IPS-20b (cell line): ENCODE measurements around the gene WFDC13.

Experiments used
- H3K27ac ChIP-seq: one replicate; pipeline ENCODE4 v1.5.1; 2013; ENCODE audit warnings: low read length
- H3K27me3 ChIP-seq: 2 replicates; pipeline ENCODE4 v1.6.1; 2013; ENCODE audit warnings: mild to moderate bottlenecking, low read length, inconsistent platforms; ENCODE audit not compliant: insufficient read depth
- H3K36me3 ChIP-seq: 2 replicates; pipeline ENCODE4 v1.6.1; 2013; ENCODE audit warnings: low read depth, mild to moderate bottlenecking, inconsistent platforms, low read length, moderate library complexity; ENCODE audit not compliant: insufficient read depth
- H3K4me1 ChIP-seq: 2 replicates; pipeline ENCODE4 v1.6.1; 2013; ENCODE audit warnings: mild to moderate bottlenecking, control low read depth, inconsistent platforms, low read length, moderate library complexity; ENCODE audit not compliant: insufficient read depth
- H3K4me3 ChIP-seq: 2 replicates; pipeline ENCODE4 v1.5.1; 2013; ENCODE audit warnings: mild to moderate bottlenecking, low read length, inconsistent platforms
- H3K9ac ChIP-seq: 2 replicates; pipeline ENCODE4 v1.6.1; 2013; ENCODE audit warnings: low read depth, mild to moderate bottlenecking, inconsistent platforms, low read length, moderate library complexity
- H3K9me3 ChIP-seq: 2 replicates; pipeline ENCODE4 v1.6.1; 2013; ENCODE audit warnings: mild to moderate bottlenecking, low read depth, low read length, inconsistent platforms; ENCODE audit not compliant: insufficient read depth

The WFDC13 gene

DNA sequence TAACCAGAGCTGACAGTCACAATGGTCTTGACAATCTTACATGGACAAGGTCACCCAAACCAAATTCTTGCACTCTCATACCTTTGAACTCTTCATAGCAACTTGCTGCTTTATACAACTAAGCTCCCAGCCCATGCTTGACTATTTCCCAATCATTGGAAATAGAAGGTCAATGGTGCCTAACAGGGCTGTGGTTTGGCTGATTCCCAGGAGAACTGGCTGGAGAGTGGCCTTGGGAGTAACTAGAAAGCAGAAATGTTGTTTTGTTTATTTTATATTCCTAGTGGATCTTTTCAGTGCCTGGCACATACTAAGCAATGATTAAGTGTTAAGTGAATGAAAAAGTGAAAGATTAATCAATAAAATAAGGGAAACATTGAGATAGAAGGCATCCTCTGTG is 23.3 kb downstream of the WFDC13 start:
- H3K4me1 ChIP-seq, result no peaks in the 10 kb centered on the region
- no peak overlapping the region for H3K4me3 ChIP-seq
- H3K36me3 ChIP-seq, result no peaks in the 10 kb centered on the region
- no peak overlapping the region for H3K9ac ChIP-seq
- no peak overlapping the region for H3K27ac ChIP-seq
- no peaks in the 10 kb centered on the region for H3K27me3 ChIP-seq
- no peaks in the 10 kb centered on the region for H3K9me3 ChIP-seq

DNA sequence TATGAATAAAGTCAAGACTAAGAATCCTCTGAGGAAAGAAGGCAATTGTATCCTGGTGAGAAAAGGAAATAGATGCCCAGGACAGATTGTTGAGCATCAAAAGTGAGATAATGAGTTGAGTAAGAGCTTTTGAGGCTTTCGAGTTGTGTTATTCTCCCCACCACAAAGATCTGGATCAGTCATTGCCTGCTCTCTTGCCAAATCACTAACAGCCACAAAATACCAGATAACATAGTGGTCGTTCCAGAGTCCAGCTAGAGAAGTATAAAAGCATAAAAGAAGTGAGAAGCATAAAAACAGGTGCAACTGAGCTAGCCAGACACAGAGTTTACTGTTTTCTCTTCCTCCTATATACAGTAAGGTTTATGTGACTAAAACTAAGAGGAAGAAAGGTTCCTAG is 25.2 kb downstream of the WFDC13 start:
- Histone ChIP-seq H3K27ac (no peak overlapping the region), H3K27me3 (no peaks in the 10 kb centered on the region), H3K4me3 (no peak overlapping the region), H3K36me3 (no peaks in the 10 kb centered on the region), H3K4me1 (no peaks in the 10 kb centered on the region), H3K9ac (no peak overlapping the region), H3K9me3 (peaks cover 8% of the 10 kb centered on the region; the same call in 1 of the 2 replicates)

DNA sequence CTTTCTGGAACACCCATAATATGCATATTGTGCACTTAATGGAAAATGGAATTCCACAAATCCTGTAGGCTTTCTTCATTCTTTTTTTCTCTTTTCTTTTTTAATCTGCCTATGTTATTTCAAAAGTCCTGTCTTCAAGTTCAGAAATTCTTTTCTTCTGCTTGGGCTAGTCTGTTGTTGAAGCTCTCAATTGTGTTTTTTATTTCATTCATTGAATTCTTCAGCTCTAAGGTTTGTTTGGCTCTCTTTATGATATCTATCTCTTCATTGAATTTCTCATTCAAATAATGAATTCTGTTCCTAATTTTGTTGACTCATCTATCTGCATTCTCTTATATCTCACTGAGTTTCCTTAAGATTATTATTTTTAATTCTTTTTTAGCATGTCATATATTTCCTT is 30.4 kb downstream of the WFDC13 start:
- Histone ChIP-seq H3K4me3 (no peak overlapping the region), H3K27ac (no peak overlapping the region), H3K27me3 (no peaks in the 10 kb centered on the region), H3K36me3 (no peaks in the 10 kb centered on the region), H3K9me3 (peaks cover 23% of the 10 kb centered on the region; the same call in 1 of the 2 replicates), H3K9ac (no peak overlapping the region), H3K4me1 (no peaks in the 10 kb centered on the region)

DNA sequence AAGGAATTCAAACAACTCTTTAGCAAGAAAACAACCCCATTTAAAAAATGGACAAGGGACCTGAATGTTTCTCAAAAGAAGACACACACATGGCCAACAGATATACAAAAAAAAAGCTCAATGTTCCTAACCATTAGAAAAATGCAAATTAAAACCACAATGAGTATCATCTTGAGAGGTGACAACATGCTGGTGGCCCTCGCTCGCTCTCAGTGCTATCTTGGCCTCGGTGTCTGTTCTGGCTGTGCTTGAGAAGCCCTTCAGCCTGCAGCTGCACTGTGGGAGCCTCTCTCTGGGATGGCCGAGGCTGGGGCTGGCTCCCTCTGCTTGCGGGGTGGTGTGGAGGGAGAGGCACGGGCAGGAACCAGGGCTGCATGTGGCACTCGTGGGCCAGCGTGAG is 33.7 kb downstream of the WFDC13 start:
- H3K9me3 ChIP-seq, result peaks cover 23% of the 10 kb centered on the region; the same call in 1 of the 2 replicates
- H3K27ac ChIP-seq, result no peak overlapping the region
- no peaks in the 10 kb centered on the region for H3K36me3 ChIP-seq
- no peak overlapping the region for H3K4me3 ChIP-seq
- no peaks in the 10 kb centered on the region for H3K27me3 ChIP-seq
- H3K9ac ChIP-seq, result no peak overlapping the region
- H3K4me1 ChIP-seq, result no peaks in the 10 kb centered on the region

DNA sequence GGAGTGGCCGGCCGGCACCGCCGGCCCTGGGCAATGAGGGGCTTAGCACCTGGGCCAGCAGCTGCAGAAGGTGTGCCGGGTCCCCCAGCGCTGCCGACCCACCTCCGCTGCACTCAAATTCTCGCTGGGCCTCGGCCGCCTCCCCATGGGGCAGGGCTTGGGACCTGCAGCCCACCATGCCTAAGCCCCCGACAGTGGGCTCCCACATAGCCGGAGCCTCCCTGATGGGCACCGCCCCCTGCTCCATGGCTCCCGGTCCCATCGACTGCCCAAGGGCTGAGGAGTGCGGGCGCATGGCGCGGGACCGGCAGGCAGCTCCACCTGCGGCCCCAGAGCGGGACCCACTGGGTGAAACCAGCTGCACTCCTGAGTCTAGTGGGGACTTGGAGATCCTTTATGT is 34.1 kb downstream of the WFDC13 start:
- Histone ChIP-seq H3K9me3 (peaks cover 23% of the 10 kb centered on the region; the same call in 1 of the 2 replicates), H3K36me3 (no peaks in the 10 kb centered on the region), H3K4me1 (no peaks in the 10 kb centered on the region), H3K27ac (no peak overlapping the region), H3K4me3 (no peak overlapping the region), H3K9ac (no peak overlapping the region), H3K27me3 (no peaks in the 10 kb centered on the region)

DNA sequence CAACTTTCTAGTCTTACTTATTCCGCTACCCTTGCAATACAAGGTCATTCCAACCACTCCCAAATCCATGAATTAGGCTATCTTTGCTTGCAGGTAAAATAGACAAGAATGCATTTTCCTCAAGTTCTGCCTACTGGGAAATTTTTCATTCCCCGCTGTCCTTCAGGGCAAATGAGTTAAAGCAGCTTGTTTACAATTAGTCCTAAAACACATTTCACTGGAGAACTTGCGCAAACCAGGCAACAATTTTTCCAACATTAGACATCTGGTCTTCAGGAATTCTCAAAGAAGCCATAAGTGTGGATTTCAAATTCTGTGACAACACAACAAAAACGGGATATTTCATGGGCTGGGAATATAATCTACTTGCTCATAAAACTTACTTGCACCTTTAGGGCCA is 40.8 kb downstream of the WFDC13 start:
- Histone ChIP-seq H3K36me3 (no peaks in the 10 kb centered on the region), H3K4me1 (no peaks in the 10 kb centered on the region), H3K27me3 (no peaks in the 10 kb centered on the region), H3K27ac (no peak overlapping the region), H3K9ac (no peak overlapping the region), H3K9me3 (no peaks in the 10 kb centered on the region), H3K4me3 (no peak overlapping the region)

DNA sequence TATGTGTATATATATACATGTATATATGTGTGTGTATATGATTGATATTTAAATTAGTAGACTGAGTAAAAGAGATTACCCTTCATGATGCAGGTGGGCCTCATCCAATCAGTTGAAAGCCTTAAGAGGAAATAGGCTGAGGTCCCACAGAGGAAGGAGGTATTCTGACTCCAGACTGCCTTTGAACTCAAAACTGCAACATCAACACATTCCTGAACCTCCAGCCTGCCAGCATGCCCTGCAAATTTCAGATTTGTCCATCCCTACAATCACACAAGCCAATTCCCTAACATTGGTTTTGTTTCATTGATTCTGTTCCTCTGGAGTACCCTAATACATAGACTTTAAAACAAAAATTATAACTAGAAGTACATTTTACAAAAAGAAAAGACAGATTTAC is 43.2 kb downstream of the WFDC13 start:
- Histone ChIP-seq H3K36me3 (no peaks in the 10 kb centered on the region), H3K9ac (no peak overlapping the region), H3K4me1 (no peaks in the 10 kb centered on the region), H3K9me3 (no peaks in the 10 kb centered on the region), H3K27me3 (no peaks in the 10 kb centered on the region), H3K4me3 (no peak overlapping the region), H3K27ac (no peak overlapping the region)

DNA sequence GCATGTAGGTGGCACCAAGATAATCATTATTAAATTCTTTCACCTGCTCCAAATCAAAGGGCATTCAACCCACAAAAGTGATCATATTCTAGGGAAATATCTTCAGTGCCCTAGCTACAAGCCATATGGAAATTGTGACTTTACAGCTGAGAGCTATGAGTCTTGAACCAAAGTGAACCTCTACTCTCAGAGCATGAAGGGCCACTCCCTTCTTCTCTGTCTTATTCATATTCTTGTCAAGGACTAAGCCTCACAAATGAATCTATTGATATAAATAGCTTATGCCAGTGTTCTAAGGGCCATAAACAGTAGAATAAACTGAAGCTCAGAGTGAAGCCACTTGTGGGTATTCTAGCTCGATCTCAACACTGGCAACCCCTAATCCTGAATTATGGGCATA is 49.9 kb downstream of the WFDC13 start:
- Histone ChIP-seq H3K9me3 (peaks cover 12% of the 10 kb centered on the region; the same call in 1 of the 2 replicates), H3K4me3 (no peak overlapping the region), H3K27me3 (no peaks in the 10 kb centered on the region)

DNA sequence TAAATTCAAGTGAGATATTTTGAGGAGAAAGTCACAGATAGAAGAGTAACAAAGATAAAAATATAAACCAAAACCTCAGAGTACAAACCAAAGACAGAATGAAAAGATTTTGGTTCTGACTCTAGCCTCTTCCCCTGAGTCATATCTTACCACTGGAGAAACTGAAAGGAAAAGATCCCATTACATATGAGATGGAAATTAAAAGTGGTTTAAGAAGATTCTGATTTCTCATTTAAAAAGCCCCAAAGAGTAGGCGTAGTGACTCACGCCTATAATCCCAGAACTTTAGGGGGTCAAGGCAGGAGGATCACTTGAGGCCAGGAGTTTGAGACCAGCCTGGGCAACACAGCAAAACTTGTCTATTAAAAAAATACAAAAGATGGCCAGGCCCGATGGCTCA is 50.9 kb downstream of the WFDC13 start:
- Histone ChIP-seq H3K4me3 (no peak overlapping the region), H3K9ac (no peak overlapping the region), H3K36me3 (no peaks in the 10 kb centered on the region), H3K27ac (no peak overlapping the region), H3K4me1 (no peaks in the 10 kb centered on the region), H3K9me3 (peaks cover 12% of the 10 kb centered on the region; the same call in 1 of the 2 replicates), H3K27me3 (no peaks in the 10 kb centered on the region)

More for the DNA sequence above, 49.9 kb downstream of the WFDC13 start:
- Histone ChIP-seq H3K36me3 (no peaks in the 10 kb centered on the region), H3K9ac (no peak overlapping the region), H3K27ac (no peak overlapping the region), H3K4me1 (no peaks in the 10 kb centered on the region)

DNA sequence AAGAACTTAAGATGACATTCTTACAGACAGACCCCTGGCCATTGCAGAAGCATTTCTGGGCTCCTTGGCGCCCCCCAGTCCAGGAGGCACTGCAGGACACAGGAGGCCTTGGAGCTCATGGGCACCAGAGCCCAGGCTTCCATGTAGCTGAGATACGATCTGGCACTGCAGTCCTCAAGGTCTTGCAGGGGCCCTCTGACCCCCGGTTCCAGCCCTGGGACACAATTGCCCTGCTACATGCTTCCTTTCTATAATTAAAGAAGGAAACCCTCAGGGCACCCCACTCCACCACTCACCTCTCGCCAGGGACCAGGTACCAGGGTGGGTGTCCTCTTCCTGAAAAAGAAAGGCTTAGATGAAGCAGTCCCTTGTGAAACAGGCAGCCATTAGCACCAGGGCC is 56.3 kb downstream of the WFDC13 start:
- no peaks in the 10 kb centered on the region for H3K4me1 ChIP-seq
- peaks cover 12% of the 10 kb centered on the region; the same call in 1 of the 2 replicates for H3K9me3 ChIP-seq
- H3K9ac ChIP-seq, result no peak overlapping the region
- no peak overlapping the region for H3K4me3 ChIP-seq
- H3K36me3 ChIP-seq, result no peaks in the 10 kb centered on the region
- H3K27ac ChIP-seq, result no peak overlapping the region
- no peaks in the 10 kb centered on the region for H3K27me3 ChIP-seq
